Measurements from ENCODE around the gene CARMIL3. TPM values are rescaled to one million over a fixed set of nuclear protein-coding genes. Genes with fewer than 3 reads are reported as not detected.

Gene CARMIL3
- total and polyA plus RNA-seq, 2 experiments from 2014 or later: 3.7 to 11.8 TPM

- ATAC-seq (no peak), DNase-seq (ENCODE audit: low spot score) (no peak)
- Histone ChIP-seq H3K4me3 (no peak overlapping the region), H3K27me3 (ENCODE audit: insufficient read depth) (no peaks in the 10 kb centered on the region), H3K4me2 (no peak overlapping the region), H3K27ac (ENCODE audit: low read depth) (no peak overlapping the region), H3K9me2 (ENCODE audit: insufficient read depth) (no peaks in the 10 kb centered on the region), H3K4me1 (ENCODE audit: insufficient read depth) (peaks cover 18% of the 10 kb centered on the region), H4K20me1 (replicated peaks; ENCODE audit: insufficient read depth) (no peaks in the 10 kb centered on the region), H3F3A (replicated peaks; ENCODE audit: low read depth) (peaks cover 15% of the 10 kb centered on the region; the same call in 1 of the 2 replicates), H3K36me3 (ENCODE audit: insufficient read depth) (no peaks in the 10 kb centered on the region), H3K79me2 (replicated peaks; ENCODE audit: insufficient read depth) (no peaks in the 10 kb centered on the region), H2AFZ (no peak overlapping the region)
- peaks cover 41% of the 10 kb centered on the region for H3K4me1 Mint-ChIP-seq
- no peak for TF ChIP-seq STAT1 (IDR thresholded peaks at IDR 0.05; ENCODE audit: unreplicated experiment)
- TF ChIP-seq EZH2 (IDR thresholded peaks at IDR 0.05; ENCODE audit: low read depth, unreplicated experiment): no peak
- no peak for TF ChIP-seq CTCF (conservative IDR thresholded peaks at IDR 0.05; ENCODE audit: low read depth in 2 of 2)
- TF ChIP-seq ETS1 (IDR thresholded peaks at IDR 0.05): no peak
- no peak for TF ChIP-seq POLR2AphosphoS5 (IDR thresholded peaks at IDR 0.05; ENCODE audit: low read depth)
- no peak for TF ChIP-seq NANOG (IDR thresholded peaks at IDR 0.05; ENCODE audit: borderline replicate concordance)
- TF ChIP-seq REST (IDR thresholded peaks at IDR 0.05; ENCODE audit: unreplicated experiment): no peak
- TF ChIP-seq ZNF114 (CRISPR knock-in tag; IDR thresholded peaks at IDR 0.05): no peak
- no peak for TF ChIP-seq CREB1 (CRISPR knock-in tag; IDR thresholded peaks at IDR 0.05; ENCODE audit: low read depth)
- TF ChIP-seq ZNF331 (CRISPR knock-in tag; IDR thresholded peaks at IDR 0.05; ENCODE audit: low read depth): no peak
- TF ChIP-seq EZH2phosphoT487 (IDR thresholded peaks at IDR 0.05; ENCODE audit: unreplicated experiment): no peak
- TF ChIP-seq JUNB (IDR thresholded peaks at IDR 0.05; ENCODE audit: unreplicated experiment): no peak
- no peak overlapping the region for H3K4me3 Mint-ChIP-seq
- no peaks in the 10 kb centered on the region for H3K9me3 Mint-ChIP-seq
- H3K36me3 Mint-ChIP-seq (ENCODE audit: low read depth): no peaks in the 10 kb centered on the region; the same call in 2 of the 3 replicates
- H3K27ac Mint-ChIP-seq: no peak overlapping the region; the same call in 1 of the 2 replicates
- H3K27me3 Mint-ChIP-seq (ENCODE audit: insufficient read depth, low read depth, poor library complexity): peaks cover 28% of the 10 kb centered on the region
These were observed 25.3 kb downstream of the CARMIL3 start for GRCh38 chr14:24077086-24077485.
